ENCODE data around the gene AGBL1. TPM values are rescaled to one million over a fixed set of nuclear protein-coding genes. Genes with fewer than 3 reads are reported as not detected.
A peak's percentile ranks its signal among the peaks of the same experiment; 100 is the strongest.

AGBL1 gene
- total and polyA plus RNA-seq, 11 donors = under 0.01 to 0.08 (median 0.02) TPM; not detected in 8

GRCh38 chr15:86394866-86395265 lies 315.2 kb downstream of the AGBL1 start:
- Histone ChIP-seq H3K9me3 (no peaks in the 10 kb centered on the region), H3K4me3 (no peak overlapping the region), H3K27ac (no peak overlapping the region), H3K36me3 (no peaks in the 10 kb centered on the region), H3K4me1 (no peaks in the 10 kb centered on the region), H3K27me3 (no peaks in the 10 kb centered on the region)
- DNase-seq (no peak), ATAC-seq (no peak)
- intact Hi-C loops (cut with DNase I) = no loop called here
- TF ChIP-seq POLR2A (IDR thresholded peaks at IDR 0.05) (no peak), CTCF (IDR thresholded peaks at IDR 0.05) (no peak)
- WGBS, 4 donors = 93 to 98% (median 96%) methylated on average over 1 of the region's 1 CpG

GRCh38 chr15:86399041-86399954 lies 319.6 kb downstream of the AGBL1 start:
- WGBS, 4 donors = 51 to 75% (median 65%) methylated on average over 5 of the region's 5 CpGs

GRCh38 chr15:86403221-86403620 lies 323.6 kb downstream of the AGBL1 start:
- ATAC-seq (no peak), DNase-seq (no peak)
- no peak for TF ChIP-seq CTCF (IDR thresholded peaks at IDR 0.05)
- TF ChIP-seq POLR2A (IDR thresholded peaks at IDR 0.05) = no peak
- intact Hi-C loops (cut with DNase I) = loop anchor here in 1 of 10 donors (10.0 kb wide), 1 partner anchor 62 kb away; no protein-coding TSS in a partner anchor
- Histone ChIP-seq H3K27ac (no peak overlapping the region), H3K36me3 (no peaks in the 10 kb centered on the region), H3K9me3 (no peaks in the 10 kb centered on the region), H3K27me3 (peaks cover 0 to 8% (median 0%) of the 10 kb centered on the region in 9 donors), H3K4me3 (no peak overlapping the region), H3K4me1 (no peaks in the 10 kb centered on the region)

More at GRCh38 chr15:86399041-86399954, 319.6 kb downstream of the AGBL1 start:
- Histone ChIP-seq H3K9me3 (no peaks in the 10 kb centered on the region), H3K4me3 (no peak overlapping the region), H3K27ac (no peak overlapping the region), H3K27me3 (no peaks in the 10 kb centered on the region), H3K4me1 (no peaks in the 10 kb centered on the region), H3K36me3 (no peaks in the 10 kb centered on the region)
- no peak for TF ChIP-seq POLR2A (IDR thresholded peaks at IDR 0.05)
- TF ChIP-seq CTCF (IDR thresholded peaks at IDR 0.05) = no peak
- intact Hi-C loops (cut with DNase I) = no loop called here
- ATAC-seq (peak; percentile 38 to 73 (median 50)), DNase-seq (peak in 2 of 5 donors; percentile 24 to 41)

- Histone ChIP-seq H3K4me3 (no peak overlapping the region), H3K36me3 (no peaks in the 10 kb centered on the region), H3K27ac (no peak overlapping the region), H3K9me3 (no peaks in the 10 kb centered on the region), H3K4me1 (no peaks in the 10 kb centered on the region), H3K27me3 (peaks cover 0 to 8% (median 0%) of the 10 kb centered on the region in 9 donors)
- DNase-seq (no peak), ATAC-seq (no peak)
- TF ChIP-seq POLR2A (IDR thresholded peaks at IDR 0.05) (no peak), CTCF (IDR thresholded peaks at IDR 0.05) (no peak)
- WGBS, 4 donors = 70 to 79% (median 76%) methylated on average over 3 of the region's 3 CpGs
- intact Hi-C loops (cut with DNase I) = loop anchor here in 1 of 10 donors (10.0 kb wide), 1 partner anchor 61 kb away; no protein-coding TSS in a partner anchor
These were observed 324.4 kb downstream of the AGBL1 start for GRCh38 chr15:86403914-86404583.

All from heart left ventricle (tissue), 16 donors.